Gastrocnemius medialis (tissue), 4 donors: ENCODE measurements around the gene LEF1.

Experiments
- CTCF ChIP-seq, 5 experiments: fragments of 450-650 bp in 3 of 5; fragments of 200-600 bp in 2 of 5; sonication (generic) in 2 of 5; IDR thresholded peaks in 4 of 5; conservative IDR thresholded peaks in 1 of 5; 1 replicate in 4 of 5; 2 replicates in 1 of 5; pipeline ENCODE4 v1.5.1; 2016 to 2019; ENCODE audit warnings: antibody characterized with exemption in 5 of 5, mild to moderate bottlenecking in 3 of 5, moderate library complexity in 3 of 5
- POLR2A ChIP-seq, 2 donors: fragments of 450-650 bp; IDR thresholded peaks; one replicate each; pipeline ENCODE4 v1.6.1; 2017; ENCODE audit warnings: antibody characterized with exemption in 2 of 2, mild to moderate bottlenecking in 2 of 2, moderate library complexity in 2 of 2

GRCh38 chr4:108184453-108185049 is 15.8 kb upstream of the LEF1 start:
- no peak for TF ChIP-seq CTCF (IDR thresholded peaks at IDR 0.05 in 4 of 5, conservative IDR thresholded peaks at IDR 0.05 in 1 of 5)
- TF ChIP-seq POLR2A (IDR thresholded peaks at IDR 0.05) = no peak
